Neural cell (in vitro differentiated cells): ENCODE results near the gene CAMKV. TPM values are rescaled to one million over a fixed set of nuclear protein-coding genes. Genes with fewer than 3 reads are reported as not detected.

Experiments used
- H2AFZ ChIP-seq: fragments of 200-600, 300-800 bp; sonication (generic), shearing (Covaris generic); 2 replicates; pipeline ENCODE4 v1.6.0; 2014; ENCODE audit warnings: low read depth, mild to moderate bottlenecking, antibody characterized with exemption, low read length, moderate library complexity
- H3F3A ChIP-seq: fragments of 200-600 bp; shearing (Covaris generic); 2 replicates; pipeline ENCODE4 v1.6.1; 2016; ENCODE audit warnings: mild to moderate bottlenecking, moderate library complexity, mixed read lengths, antibody characterized with exemption, low read length; ENCODE audit not compliant: insufficient read depth, poor library complexity, severe bottlenecking
- H3K27ac ChIP-seq: fragments of 200-600, 300-800 bp; sonication (generic), shearing (Covaris generic); 2 replicates; pipeline ENCODE4 v1.5.1; 2014; ENCODE audit warnings: mild to moderate bottlenecking, low read length, moderate library complexity
- H3K27me3 ChIP-seq: fragments of 300-800, 200-600 bp; sonication (generic), shearing (Covaris generic); 2 replicates; pipeline ENCODE4 v1.6.0; 2014; ENCODE audit warnings: mild to moderate bottlenecking, low read depth, low read length, moderate library complexity; ENCODE audit not compliant: insufficient read depth
- H3K36me3 ChIP-seq: fragments of 300-800, 200-600 bp; sonication (generic), shearing (Covaris generic); 2 replicates; pipeline ENCODE4 v1.5.1; 2014; ENCODE audit warnings: mild to moderate bottlenecking, antibody characterized with exemption, low read length, moderate library complexity; ENCODE audit not compliant: insufficient read depth
- H3K4me2 ChIP-seq: fragments of 300-800, 200-600 bp; sonication (generic), shearing (Covaris generic); 2 replicates; pipeline ENCODE4 v1.6.0; 2014; ENCODE audit warnings: mild to moderate bottlenecking, low read length
- H3K4me3 ChIP-seq: fragments of 300-800, 200-600 bp; sonication (generic), shearing (Covaris generic); 2 replicates; pipeline ENCODE4 v1.5.1; 2014; ENCODE audit warnings: mild to moderate bottlenecking, low read length, moderate library complexity
- H3K79me2 ChIP-seq: fragments of 200-600 bp; shearing (Covaris generic); replicated peaks from 2 replicates; pipeline ENCODE4 v1.6.0; 2014; ENCODE audit warnings: mild to moderate bottlenecking, low read length, moderate library complexity; ENCODE audit not compliant: insufficient read depth
- H3K9ac ChIP-seq: fragments of 300-800, 200-600 bp; sonication (generic), shearing (Covaris generic); 2 replicates; pipeline ENCODE4 v1.6.1; 2016; ENCODE audit warnings: mild to moderate bottlenecking, low read length, mixed read lengths
- H3K9me2 ChIP-seq: fragments of 200-600 bp; shearing (Covaris generic); 2 replicates; pipeline ENCODE4 v1.6.1; 2016; ENCODE audit warnings: mild to moderate bottlenecking, low read length, mixed read lengths; ENCODE audit not compliant: insufficient read depth
- H3K9me3 ChIP-seq: fragments of 200-600, 300-800 bp; sonication (generic), shearing (Covaris generic); 2 replicates; pipeline ENCODE4 v1.6.1; 2016; ENCODE audit warnings: mild to moderate bottlenecking, mixed run types, low read length, moderate library complexity, mixed read lengths
- H4K20me1 ChIP-seq: fragments of 200-600 bp; shearing (Covaris generic); 2 replicates; pipeline ENCODE4 v1.6.1; 2016; ENCODE audit warnings: mild to moderate bottlenecking, mixed run types; ENCODE audit not compliant: insufficient read depth
- EZH2 ChIP-seq: fragments of 200-600, 300-800 bp; shearing (Covaris generic), sonication (generic); IDR thresholded peaks from 2 replicates; pipeline ENCODE4 v1.6.1; 2014; ENCODE audit warnings: antibody characterized with exemption, low read length, borderline replicate concordance, mild to moderate bottlenecking; ENCODE audit not compliant: insufficient read depth, poor library complexity, severe bottlenecking
- POLR2AphosphoS5 ChIP-seq: IDR thresholded peaks from 2 replicates; pipeline ENCODE4 v1.6.1; 2012
- TAF1 ChIP-seq: IDR thresholded peaks from 2 replicates; pipeline ENCODE4 v1.6.1; 2012; ENCODE audit warnings: low read depth
- polyA plus RNA-seq: library from polyadenylated mRNA; depleted of rRNA; stranded (reverse); fragments of >200 nt; gene quantifications from 2 replicates; pipeline ENCODE4 v1.2.3, GENCODE V29; 2014
- TF ChIP-seq, protein P1 (sequence below): IDR thresholded peaks from 2 replicates; pipeline ENCODE4 v1.6.1; 2012; ENCODE audit warnings: borderline replicate concordance
- TF ChIP-seq, protein P2 (sequence below): fragments of 450-650 bp; IDR thresholded peaks from 2 replicates; pipeline ENCODE4 v1.5.1; 2014; ENCODE audit warnings: antibody characterized with exemption, mild to moderate bottlenecking, moderate library complexity; ENCODE audit not compliant: poor library complexity, severe bottlenecking

CAMKV gene
- polyA plus RNA-seq, 1 donor from 2014 or later: 293 TPM

DNA sequence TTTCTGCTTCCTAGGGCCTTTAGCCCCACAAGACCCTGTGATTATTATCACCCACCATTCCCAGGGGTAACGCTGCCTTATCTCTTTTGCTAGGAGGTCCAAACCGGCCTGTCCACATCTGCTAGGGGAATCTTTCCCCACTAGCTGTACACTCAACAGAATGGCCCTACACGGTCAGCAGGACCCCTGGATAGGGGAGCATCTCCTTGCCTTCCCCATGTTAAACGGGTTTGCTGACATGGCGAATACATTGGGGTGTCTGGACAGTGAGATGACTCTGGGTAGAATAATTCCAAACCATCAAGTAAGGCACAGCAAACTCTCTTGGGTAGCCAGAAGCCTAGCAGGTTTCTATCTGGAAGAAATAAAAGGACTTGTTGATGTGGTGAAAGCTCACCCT, 14.0 kb downstream of the CAMKV start:
- Histone ChIP-seq H3K4me2 (peak overlapping the region; percentile 79), H3K27ac (no peak overlapping the region), H3K4me3 (peak overlapping the region; percentile 92), H3F3A (no peaks in the 10 kb centered on the region), H2AFZ (no peak overlapping the region), H3K36me3 (no peaks in the 10 kb centered on the region), H3K9me2 (no peaks in the 10 kb centered on the region), H3K9ac (peak overlapping the region; percentile 73), H3K27me3 (no peaks in the 10 kb centered on the region), H4K20me1 (no peaks in the 10 kb centered on the region), H3K9me3 (no peaks in the 10 kb centered on the region), H3K79me2 (peaks cover 6% of the 10 kb centered on the region)
- no peak for TF ChIP-seq TAF1
- no peak for TF ChIP-seq POLR2AphosphoS5
- no peak for TF ChIP-seq EZH2
- TF ChIP-seq, protein P1, sequence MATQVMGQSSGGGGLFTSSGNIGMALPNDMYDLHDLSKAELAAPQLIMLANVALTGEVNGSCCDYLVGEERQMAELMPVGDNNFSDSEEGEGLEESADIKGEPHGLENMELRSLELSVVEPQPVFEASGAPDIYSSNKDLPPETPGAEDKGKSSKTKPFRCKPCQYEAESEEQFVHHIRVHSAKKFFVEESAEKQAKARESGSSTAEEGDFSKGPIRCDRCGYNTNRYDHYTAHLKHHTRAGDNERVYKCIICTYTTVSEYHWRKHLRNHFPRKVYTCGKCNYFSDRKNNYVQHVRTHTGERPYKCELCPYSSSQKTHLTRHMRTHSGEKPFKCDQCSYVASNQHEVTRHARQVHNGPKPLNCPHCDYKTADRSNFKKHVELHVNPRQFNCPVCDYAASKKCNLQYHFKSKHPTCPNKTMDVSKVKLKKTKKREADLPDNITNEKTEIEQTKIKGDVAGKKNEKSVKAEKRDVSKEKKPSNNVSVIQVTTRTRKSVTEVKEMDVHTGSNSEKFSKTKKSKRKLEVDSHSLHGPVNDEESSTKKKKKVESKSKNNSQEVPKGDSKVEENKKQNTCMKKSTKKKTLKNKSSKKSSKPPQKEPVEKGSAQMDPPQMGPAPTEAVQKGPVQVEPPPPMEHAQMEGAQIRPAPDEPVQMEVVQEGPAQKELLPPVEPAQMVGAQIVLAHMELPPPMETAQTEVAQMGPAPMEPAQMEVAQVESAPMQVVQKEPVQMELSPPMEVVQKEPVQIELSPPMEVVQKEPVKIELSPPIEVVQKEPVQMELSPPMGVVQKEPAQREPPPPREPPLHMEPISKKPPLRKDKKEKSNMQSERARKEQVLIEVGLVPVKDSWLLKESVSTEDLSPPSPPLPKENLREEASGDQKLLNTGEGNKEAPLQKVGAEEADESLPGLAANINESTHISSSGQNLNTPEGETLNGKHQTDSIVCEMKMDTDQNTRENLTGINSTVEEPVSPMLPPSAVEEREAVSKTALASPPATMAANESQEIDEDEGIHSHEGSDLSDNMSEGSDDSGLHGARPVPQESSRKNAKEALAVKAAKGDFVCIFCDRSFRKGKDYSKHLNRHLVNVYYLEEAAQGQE: no peak
- TF ChIP-seq, protein P2, sequence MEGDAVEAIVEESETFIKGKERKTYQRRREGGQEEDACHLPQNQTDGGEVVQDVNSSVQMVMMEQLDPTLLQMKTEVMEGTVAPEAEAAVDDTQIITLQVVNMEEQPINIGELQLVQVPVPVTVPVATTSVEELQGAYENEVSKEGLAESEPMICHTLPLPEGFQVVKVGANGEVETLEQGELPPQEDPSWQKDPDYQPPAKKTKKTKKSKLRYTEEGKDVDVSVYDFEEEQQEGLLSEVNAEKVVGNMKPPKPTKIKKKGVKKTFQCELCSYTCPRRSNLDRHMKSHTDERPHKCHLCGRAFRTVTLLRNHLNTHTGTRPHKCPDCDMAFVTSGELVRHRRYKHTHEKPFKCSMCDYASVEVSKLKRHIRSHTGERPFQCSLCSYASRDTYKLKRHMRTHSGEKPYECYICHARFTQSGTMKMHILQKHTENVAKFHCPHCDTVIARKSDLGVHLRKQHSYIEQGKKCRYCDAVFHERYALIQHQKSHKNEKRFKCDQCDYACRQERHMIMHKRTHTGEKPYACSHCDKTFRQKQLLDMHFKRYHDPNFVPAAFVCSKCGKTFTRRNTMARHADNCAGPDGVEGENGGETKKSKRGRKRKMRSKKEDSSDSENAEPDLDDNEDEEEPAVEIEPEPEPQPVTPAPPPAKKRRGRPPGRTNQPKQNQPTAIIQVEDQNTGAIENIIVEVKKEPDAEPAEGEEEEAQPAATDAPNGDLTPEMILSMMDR: no peak

DNA sequence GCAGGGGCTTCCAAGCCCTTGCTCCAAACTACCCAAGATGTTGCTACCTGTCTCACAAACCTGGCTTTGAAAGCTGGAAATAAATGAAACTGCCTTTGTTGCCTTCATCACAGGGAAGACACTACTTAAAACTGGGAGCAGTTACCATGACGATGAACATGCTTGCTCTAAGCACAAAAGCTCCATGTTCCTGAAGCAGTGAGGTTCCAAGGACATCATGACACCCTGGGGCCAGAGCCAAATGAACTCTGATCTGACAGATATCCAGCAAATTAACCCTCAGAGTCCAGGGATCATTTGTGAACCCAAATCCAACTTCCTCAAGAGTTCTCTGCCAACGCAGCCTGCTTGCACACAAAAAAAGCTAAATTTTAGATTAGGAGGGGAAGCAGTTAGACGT, 24.0 kb downstream of the CAMKV start:
- Histone ChIP-seq H3K9me2 (no peaks in the 10 kb centered on the region), H3K27me3 (no peaks in the 10 kb centered on the region), H3K27ac (peak overlapping the region; percentile 24), H2AFZ (no peak overlapping the region), H3K4me2 (no peak overlapping the region), H3K9ac (no peak overlapping the region), H3K9me3 (no peaks in the 10 kb centered on the region), H3K79me2 (no peaks in the 10 kb centered on the region), H3F3A (no peaks in the 10 kb centered on the region), H3K36me3 (no peaks in the 10 kb centered on the region), H3K4me3 (no peak overlapping the region), H4K20me1 (no peaks in the 10 kb centered on the region)
- TF ChIP-seq, protein P2: peak; percentile 16
- TF ChIP-seq, protein P1: no peak
